A673 (cell line): ENCODE data around the gene CDK15.

ENCODE experiments used
- CTCF ChIP-seq: fragments of 300-800, 200-600 bp; sonication (generic); conservative IDR thresholded peaks from 2 replicates; pipeline ENCODE4 v1.5.1; 2017; ENCODE audit warnings: low read depth, mild to moderate bottlenecking, antibody characterized with exemption, low read length, moderate library complexity, mixed read lengths
- EZH2 ChIP-seq: fragments of 200-600 bp; sonication (generic); IDR thresholded peaks from 2 replicates; pipeline ENCODE4 v1.6.1; 2017; ENCODE audit warnings: borderline replicate concordance, low read depth, mild to moderate bottlenecking, mixed read lengths, antibody characterized with exemption, low read length; ENCODE audit not compliant: poor library complexity, severe bottlenecking

- TF ChIP-seq CTCF (no peak), EZH2 (no peak)
Measured at GRCh38 chr2:201908901-201909300, 102.6 kb downstream of the CDK15 start.
